ACHN (cell line): Measurements from ENCODE around the gene GRN.
"Not testable (repeated sequence)": the region's sequence is repeated elsewhere in the genome, so short reads cannot be mapped to it uniquely, and the experiment has no call there.

Experiments used
- DNase-seq: peaks from one replicate; pipeline ENCODE4 v3.0.0-alpha.2; 2015
- in situ Hi-C: cut with HindIII; loops from 2 replicates; pipeline ENCODE4 v1.10.0; 2017; ENCODE audit warnings: low sequenced_read_pairs, low pct_ligation_motif_present, low pct_unique_long_range_greater_than_20kb

The GRN gene

DNA sequence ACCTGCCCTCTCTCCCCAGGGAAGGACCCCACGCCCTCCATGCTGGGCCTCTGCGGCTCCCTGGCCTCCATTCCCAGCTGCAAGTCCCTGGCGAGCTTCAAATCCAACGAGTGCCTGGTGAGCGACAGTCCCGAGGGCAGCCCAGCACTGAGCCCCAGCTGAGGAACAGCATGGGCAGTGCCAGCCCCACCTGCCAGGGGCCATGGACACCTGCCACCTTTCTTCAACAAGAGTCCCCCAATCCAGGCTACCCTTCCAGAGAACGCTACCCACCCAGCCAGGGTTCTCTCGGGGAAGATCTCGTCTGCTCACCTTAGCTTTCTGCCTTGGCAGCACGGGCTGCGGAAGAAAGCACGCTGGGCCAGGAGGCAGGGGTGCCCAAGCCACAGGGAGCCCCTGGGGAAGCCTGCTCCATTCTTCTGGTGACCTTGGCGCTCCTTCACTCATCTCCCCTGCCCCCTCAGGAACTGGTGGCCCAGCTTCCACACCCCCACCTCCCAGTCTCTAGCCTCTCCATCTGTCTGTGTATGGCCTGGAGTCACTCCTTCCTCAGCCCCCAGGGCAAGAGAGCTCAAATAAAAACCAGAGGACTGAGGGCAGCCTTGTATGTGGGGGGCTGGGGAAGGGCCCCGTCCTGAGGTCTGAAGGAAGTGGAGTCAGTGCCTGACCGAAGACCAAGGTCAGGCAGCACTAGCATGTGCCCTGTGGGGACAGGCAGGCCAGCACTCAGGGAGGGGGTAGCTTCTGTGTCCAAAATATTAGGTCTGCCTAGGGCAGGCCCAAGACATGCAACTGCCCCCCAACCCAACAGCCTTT is 26.8 kb upstream of the GRN start:
- in situ Hi-C loops = no loop called here
- DNase-seq = no peak

DNA sequence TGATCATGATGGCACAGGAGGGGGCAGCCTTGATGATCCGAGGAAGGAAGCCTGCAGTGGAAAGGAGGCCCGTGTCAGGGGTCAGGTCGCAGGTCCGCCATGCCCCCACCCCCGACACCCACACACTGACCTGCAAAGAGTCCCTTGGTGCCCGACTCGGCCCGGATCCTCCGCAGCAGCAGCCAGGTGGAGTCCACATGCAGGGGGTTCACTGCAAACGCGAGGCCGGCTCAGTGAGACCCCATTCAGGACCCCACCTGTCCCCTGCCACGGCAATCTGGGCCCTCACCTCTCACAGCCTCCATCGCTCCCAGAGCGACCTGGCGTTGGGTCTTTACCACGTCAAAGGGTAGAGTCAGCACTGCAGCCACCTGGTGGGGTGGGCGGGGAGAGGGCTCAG is 25.0 kb upstream of the GRN start:
- in situ Hi-C loops = loop anchor here (10.0 kb wide), 1 partner anchor 115 kb away; no protein-coding TSS in a partner anchor
- DNase-seq = no peak

DNA sequence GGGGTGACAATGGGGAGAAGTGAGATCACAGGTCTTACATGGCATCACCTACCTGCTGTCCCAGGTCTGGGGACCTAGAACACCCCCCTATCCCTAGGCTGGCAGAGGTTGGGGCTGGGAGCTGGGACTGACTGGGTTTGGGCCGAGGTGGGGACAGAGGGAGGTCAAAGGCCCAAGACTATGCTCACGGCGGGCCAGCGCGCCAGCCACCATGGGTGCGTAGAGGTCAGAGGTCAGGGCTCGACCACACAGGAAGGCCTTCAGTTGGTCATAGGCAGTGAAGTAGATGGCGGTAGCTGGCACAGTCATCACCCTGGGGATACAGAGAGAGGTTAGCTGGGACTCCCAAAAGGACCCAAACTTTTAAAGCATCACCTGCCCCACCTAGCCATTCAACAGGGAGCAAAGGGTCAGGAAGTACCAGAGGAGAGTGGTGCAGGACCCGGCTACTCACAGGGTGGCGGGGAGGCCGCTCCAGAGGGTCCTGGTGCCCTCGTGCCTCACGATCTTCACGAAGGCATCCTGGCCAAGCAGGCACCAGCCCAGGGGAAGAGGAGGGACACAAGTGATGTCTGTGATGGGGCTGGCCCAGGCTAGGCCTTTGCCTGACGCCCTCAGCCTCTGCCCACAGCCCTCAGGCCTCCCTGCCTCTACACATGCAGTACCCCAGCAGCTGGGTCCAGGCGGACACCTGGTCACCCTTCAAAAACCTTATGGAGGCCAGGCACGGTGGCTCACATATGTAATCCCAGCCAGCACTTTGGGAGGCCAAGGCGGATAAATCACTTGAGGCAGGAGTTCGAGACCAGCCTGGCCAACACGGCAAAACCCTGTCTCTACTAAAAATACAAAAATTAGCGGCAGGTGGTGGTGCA is 23.6 kb upstream of the GRN start:
- in situ Hi-C loops = loop anchor here (10.0 kb wide), 1 partner anchor 117 kb away; no protein-coding TSS in a partner anchor
- DNase-seq = no peak

DNA sequence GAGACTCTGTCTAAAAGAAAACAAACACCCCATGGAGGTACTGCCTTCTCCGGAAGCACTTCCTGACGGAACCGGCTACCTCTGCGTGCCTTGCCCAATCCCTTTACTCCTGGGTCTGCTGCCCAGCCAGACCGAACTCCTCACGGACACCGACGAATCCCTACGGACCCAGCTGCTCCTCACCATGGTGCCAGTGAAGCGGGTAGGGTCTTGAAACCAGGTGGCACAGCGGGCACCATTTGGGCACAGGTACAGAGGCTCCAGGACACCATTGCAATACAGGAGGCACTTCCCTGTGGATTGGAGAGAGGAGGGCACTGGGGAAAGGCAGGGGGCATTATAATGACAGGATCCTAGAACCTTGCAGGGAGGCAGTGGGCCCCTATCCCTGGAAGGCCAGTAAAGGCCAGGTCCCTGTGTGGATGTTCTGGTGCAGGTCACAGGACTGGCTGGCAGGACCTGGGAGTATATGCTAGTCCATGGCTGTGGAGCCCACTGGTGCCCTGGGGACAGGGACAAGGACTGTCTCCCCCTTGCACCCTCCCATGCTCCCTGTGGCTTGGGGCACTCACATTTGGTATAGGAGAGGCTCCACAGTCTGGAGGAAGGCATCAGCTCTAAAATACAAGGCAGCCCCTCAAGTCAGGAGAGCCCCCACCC is 22.7 kb upstream of the GRN start:
- DNase-seq = no peak
- in situ Hi-C loops = loop anchor here (10.0 kb wide), 1 partner anchor 118 kb away; no protein-coding TSS in a partner anchor

DNA sequence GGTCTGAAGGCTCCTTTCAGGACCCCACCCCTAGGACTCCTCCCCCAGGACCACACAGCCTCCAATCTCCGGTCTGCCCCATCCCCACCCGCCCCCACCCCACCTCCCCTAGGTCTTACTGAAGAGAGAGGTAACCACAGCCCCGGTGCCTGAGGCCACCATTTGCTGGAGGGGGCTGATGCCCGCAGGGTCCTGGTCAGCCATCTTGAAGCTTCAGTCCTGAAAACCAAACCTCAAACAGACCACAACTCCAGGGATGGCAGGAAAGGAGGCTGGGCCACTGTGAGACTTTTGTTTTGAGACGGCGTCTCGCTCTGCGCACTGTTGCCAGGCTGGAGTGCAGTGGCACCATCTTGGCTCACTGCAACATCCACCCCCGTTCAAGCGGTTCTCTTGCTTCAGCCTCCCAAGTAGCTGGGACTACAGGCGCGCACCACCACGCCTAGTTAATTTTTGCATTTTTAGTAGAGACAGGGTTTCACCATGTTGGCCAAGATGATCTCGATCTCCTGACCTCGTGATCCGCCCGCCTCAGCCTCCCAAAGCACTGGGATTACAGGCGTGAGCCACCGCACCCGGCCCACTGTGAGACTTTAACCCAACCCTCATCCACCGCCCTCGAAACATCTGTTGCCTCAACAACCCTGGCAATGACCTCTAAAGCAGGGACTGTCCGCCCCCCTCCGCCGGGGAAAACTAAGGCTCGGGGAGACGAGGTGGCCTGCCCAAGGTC is 21.6 kb upstream of the GRN start:
- in situ Hi-C loops = loop anchor here (10.0 kb wide), 1 partner anchor 119 kb away; no protein-coding TSS in a partner anchor
- DNase-seq = no peak

DNA sequence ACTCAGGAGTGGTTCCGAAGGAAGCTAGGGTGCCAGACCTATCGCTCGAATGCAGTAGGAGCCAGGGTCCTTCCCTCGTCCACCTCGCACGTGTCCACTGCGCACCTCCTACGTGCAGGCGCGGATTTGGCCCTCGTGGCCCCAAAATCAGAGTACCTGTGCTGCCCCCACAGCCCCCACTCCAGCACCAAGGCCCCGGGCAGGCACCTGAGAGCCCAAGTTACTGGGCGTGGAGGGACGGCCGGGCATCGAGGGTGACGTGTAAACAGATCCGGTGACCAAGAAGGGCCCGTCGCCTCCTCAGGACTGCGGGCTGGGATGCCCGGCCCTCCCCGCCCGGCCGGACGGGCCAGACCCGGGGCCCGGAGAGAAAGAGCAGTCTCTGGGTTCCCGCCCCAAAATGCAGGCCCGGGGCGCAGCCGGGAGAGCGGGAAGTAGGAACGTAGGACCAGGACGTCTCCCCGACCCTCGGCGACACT is 21.0 kb upstream of the GRN start:
- peak; percentile 36 for DNase-seq
- in situ Hi-C loops = loop anchor here (10.0 kb wide), 1 partner anchor 119 kb away; no protein-coding TSS in a partner anchor

DNA sequence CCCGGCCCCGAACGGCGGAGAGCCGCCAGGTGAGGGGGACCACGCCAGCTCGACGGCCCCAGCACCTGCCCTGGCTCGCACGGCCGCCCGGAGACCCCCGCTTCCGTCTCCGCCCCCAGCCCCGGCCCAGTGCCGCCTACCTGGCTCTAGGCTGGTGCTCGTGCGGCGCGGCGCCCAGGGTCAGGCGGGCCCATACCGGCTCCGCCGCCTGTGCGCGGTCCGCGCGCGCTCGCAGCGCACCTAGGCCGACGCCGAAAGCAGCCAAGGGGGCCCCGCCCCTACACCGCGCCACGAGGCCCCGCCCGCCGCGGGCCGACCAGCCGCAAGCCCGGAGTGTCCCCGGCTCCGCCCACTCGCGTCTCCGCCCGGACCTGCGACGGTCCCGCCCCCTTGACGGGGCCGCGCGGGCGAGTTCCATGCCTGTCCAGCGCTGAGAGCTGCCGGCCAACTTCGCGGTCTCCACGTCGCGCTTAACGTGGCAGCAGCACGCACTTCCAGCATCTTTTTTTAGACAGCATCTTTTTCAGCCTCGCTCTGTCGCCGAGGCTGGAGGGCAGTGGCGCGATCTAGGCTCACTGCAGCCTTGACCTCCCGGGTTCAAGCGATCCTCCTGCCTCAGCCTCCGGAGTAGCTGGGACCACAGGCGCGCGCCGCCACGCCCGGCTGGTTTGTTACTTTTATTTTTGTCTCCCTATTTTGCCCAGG is 20.4 kb upstream of the GRN start, which contains the start of gene SLC25A39:
SLC25A39 (minus strand) TSS at position 253 of the 705 bp plus-strand sequence. CDS start 1,261 bp downstream, outside the sequence.
- in situ Hi-C loops = loop anchor here (10.0 kb wide), 1 partner anchor 120 kb away; no protein-coding TSS in a partner anchor

DNA sequence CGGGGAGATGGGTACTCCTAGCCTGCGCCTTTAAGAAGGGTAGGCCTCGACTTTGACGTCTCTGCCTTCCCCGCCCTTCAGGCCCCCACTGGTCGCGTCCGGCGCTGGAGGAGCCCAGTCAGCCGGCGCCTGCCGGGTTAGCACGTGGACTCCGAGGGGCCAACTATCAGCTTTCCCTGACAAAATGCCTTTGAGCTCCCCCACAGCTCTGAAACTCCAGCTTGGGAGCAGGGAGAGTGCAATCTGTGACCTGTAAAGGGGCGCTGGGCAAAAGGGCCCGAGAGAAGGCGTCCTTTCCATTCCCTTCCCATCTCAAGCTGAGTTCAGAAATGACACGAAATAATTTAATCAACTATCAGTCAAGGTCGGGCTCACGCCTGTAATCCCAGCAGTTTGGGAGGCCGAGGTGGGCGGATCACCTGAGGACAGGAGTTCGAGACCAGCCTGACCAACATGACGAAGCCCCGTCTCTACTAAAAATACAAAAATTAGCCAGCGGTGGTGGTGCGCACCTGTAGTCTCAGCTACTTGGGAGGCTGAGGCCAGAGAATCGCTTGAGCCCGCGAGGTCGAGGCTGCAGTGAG is 18.1 kb upstream of the GRN start:
- peak; percentile 99 for DNase-seq
- in situ Hi-C loops = loop anchor here (10.0 kb wide), 1 partner anchor 122 kb away; no protein-coding TSS in a partner anchor

More for the DNA sequence above, 20.4 kb upstream of the GRN start, which contains the start of gene SLC25A39:
- peak; percentile 96 for DNase-seq

DNA sequence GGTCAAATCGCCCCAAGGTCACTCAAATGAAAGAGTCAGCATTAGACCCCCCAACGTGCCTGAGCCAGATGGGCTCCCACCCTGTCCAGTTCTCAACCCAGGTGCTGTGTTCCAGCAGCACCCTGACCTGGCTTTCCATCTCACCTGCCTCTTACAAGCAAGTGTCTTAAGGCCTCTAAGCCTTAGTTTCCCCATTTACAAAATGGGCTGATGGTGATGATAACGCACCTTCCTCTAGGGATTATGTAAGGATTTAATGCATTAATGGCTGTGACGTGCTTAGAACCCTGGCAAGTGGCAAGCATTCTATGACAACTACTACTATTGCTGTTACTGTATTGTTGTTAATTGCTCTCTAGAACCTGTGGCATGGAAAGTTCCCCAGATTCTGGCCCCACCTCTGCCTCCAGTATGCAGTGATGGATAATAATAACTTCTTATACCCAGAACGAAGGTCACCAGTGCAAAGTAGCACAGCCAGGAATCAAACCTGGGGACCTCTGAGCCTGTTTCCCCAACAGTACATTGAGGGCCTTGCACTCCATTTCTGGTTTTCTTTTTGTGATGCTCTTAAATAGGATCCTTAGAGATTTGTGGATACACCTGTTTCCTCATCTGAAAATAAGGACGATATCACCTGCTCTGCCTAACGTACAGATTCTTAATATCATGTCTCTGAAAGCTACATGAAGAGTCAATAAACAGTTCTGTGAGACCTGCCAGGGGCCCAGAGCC is 17.2 kb upstream of the GRN start:
- in situ Hi-C loops = loop anchor here (10.0 kb wide), 1 partner anchor 123 kb away; no protein-coding TSS in a partner anchor
- no peak for DNase-seq

DNA sequence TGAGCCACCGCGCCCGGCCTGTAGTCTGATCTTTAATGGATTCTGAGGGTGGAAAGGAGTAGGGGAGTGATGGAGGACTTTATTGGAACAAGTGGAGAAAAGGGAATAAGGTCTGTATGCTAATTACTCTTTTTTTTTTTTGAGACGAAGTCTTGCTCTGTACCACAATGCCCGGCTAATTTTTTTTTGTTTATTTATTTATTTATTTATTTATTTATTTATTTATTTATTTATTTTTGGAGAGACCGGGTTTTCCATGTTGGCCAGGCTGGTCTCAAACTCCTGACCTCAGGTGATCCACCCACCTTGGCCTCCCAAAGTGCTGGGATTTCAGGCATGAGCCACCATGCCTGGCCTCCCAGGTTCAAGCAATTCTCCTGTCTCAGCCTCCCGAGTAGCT is 15.6 kb upstream of the GRN start:
- in situ Hi-C loops = loop anchor here (10.0 kb wide), 1 partner anchor 125 kb away; no protein-coding TSS in a partner anchor
- DNase-seq = not testable (repeated sequence)

DNA sequence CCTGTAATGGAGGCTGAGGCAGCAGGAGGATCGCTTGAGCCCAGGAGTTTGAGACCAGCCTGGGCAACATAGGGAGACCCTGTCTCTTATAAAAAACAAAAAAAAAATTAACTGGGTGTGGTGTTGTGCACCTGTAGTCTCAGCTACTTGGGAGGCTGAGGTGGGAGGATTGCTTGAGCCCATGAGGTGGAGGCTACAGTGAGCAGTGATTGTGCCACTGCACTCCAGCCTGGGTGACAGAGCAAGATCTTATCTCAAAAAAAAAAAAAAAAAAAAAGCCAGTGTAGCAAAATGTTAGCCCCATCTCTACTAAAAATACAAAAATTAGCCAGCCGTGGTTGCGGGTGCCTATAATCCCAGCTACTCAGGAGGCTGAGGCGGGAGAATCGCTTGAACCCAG is 14.8 kb upstream of the GRN start:
- in situ Hi-C loops, DNase-seq: not testable (repeated sequence)

DNA sequence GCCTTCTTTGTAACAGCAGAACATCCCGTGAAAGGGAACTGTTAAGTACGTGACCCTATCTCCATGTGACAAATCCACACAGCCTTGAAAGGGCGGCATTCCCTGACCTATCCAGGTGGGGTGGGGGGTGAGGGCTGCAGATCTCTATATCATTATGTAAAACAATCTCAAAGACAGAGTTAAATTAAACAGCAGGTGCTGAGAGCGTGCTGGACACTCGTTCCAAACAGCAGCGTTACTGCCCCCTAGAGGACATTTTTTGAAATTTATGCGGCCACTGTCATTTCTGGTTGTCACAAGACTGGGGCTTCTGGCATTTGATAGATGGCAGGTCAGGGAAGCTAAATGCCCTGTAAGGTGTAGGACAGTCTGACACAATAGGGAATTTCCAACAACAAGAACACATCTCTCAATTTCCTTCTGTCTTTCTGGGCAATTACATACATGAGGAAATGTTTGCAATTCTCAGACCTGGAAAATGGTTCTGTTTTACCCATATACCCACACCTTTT is 13.8 kb upstream of the GRN start:
- in situ Hi-C loops = no loop called here
- peak; percentile 77 for DNase-seq

DNA sequence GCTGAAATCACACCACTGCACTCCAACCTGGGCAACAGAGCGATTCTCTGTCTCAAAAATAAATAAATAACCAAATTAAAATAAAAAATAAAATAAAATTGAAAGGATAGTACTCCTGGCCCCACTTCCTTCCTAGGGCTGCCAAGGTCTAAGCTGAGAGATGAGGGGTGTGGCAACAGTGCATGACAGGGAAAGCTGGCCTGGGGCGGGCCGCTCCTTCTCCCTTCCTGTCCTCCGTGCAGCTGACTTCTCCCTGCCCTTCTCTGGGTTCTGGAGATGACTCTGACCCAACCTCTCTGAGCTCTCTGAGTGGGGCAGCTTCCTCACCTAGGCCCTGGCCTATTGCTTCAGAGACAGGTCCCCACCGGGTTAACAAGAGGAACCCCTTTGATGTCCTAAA is 11.7 kb upstream of the GRN start:
- no peak for DNase-seq
- in situ Hi-C loops = no loop called here

DNA sequence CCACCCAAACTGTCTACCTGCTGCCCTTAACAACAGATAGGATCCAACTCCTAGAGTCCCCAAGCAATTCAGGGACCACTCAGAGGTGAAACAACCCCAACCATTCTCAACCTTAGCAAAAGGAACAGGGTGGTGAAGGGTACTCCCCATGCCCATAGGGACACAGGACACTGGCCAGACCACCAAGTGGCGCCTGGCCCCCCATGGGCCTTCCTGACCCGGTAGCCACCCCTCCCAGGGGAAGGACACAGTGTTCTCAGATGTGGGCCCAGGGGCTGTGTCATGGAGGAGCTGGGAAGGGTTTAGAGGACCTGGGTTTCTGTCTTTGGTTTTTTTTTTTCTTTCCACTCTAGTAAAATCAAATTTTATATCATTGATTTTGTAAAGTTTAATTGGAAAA is 10.8 kb upstream of the GRN start:
- in situ Hi-C loops = no loop called here
- DNase-seq = no peak

DNA sequence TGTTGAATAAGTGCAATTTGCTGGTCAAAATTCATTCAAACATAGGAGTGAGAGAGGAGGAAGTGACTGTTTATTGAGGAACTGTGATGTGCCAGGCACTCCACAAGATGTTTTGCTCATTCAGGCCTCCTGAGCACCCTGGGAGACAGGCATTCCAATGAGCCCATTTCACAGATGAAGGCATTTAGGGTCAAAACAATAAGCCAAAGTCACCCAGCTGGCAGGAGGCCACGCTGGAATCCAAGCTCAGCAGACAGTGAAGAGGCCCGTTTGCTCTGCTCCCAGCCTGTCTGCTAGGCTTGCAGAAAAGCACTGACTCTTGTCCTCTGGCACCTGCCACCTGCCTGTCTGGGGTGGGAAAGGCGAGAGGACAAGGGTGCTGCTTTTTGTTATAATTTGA is 10.4 kb upstream of the GRN start:
- no peak for DNase-seq
- in situ Hi-C loops = no loop called here

DNA sequence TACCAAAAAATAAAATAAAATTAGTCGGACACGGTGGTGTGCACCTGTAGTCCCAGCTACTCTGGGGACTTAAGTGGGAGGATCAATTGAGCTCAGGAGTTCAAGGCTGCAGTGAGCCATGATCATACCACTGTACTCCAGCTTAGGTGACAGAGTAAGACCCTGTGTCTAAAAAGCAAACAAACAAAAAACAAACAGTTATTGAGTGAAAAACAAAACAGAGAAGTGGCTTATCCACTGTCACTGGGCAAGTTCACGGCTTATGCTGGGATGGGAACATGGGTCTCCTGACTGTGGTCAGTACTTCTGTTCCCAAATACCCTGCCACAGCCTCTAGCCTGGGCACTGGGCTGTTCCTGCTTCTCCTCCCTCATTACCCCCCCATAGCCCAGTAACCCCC is 9.5 kb upstream of the GRN start:
- DNase-seq = no peak
- in situ Hi-C loops = no loop called here
